Limb (tissue), 2 donors: Measurements from ENCODE around the gene SLC4A4.

Experiments used
- DNase-seq, 2 donors: peaks; one replicate each; pipeline ENCODE4 v3.0.0-alpha.2; 2016; ENCODE audit errors: extremely low spot score in 2 of 2

SLC4A4 gene

DNA sequence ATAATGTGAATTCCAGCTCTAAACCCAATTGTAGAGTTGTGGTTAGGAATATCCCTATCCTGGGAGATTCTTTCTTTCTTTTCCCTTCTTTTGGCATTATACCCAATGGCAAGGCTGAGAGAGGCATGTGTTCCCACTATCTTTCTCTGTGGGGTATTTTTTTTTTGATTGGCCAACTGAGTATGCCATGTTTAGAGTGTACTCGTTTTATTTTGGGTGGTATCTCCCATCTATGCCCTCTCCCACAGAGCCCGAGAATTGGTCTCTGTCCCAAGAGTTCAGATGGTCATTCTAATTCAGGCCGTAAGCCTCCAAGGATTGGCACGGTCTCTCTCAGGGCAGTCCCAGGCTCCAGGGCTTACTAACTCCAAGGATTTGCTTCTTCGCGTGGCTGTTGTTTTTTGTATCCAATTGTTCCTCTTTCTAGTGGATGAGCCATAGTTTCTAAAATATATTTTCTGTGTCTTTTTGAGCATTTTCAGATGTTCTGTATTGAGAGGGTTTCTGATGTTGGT is 198.8 kb downstream of the SLC4A4 start:
- DNase-seq = no peak

GRCh38 chr4:71538528-71538927 is 199.7 kb downstream of the SLC4A4 start:
- DNase-seq = no peak

DNA sequence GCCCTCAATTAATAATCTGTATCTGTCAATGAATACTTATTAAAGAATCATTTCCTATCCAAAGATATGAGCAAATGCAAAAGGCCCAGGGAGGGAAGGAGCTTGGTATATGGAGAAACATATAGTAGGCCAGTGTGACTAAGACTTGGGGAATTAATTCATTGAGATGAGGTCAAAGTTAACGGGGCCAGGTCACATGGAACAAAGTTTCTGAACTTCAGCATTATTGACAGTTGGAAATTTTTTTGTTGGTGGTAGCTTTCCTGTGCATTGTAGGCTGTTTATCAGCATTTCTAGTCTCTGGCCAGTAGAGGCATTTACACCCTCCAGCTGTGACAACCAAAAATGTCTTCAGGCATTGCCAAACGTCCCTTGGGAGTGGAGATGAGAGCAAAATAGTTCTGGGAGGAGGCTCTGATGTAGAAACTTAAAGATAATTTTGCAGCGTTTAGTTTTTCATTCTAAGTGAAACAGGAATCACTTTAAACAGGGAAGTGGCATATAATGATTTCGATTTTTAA is 202.0 kb downstream of the SLC4A4 start:
- no peak for DNase-seq

DNA sequence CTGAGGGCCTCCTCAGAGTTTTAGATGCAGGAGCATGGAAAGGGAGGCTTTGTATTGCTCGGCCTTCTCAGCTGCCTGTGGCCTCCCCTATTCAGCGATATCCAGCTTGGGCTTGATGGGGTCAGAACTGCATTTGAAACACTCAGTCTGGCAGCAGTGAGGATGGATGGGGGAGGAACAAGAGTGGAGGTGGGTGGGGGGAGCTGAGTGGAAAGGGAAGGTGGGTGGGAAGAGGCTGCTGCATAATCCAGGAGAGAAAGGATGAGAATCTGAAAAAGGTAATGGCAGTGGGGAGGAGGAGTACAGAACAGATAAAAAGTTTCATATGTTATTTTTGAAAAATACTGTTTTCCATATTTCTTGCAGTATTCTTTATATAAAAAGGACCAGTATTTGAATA is 202.7 kb downstream of the SLC4A4 start:
- no peak for DNase-seq

GRCh38 chr4:71545168-71545567 is 206.3 kb downstream of the SLC4A4 start:
- DNase-seq = no peak

- no peak for DNase-seq
Measured at GRCh38 chr4:71549516-71550160, 210.8 kb downstream of the SLC4A4 start.

- no peak for DNase-seq
Measured at GRCh38 chr4:71550220-71551165, 211.7 kb downstream of the SLC4A4 start.

DNA sequence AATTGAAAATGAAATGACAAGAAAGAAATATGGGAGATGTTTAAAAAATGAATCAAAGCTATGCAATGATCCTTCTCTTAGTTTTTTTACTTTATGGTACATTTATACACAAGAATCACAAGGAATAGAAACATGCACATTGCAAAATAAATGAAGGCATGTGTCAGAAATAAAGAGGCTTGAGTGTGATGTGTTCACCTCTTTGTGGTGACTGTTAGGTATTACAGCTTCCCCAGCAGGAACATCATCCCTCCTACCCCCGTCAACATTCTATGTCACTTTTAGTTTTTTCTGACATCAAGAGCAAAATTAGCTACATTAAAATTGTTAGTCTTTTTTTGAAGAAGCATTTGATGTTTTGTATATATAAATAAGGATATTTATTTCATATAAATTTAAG is 214.8 kb downstream of the SLC4A4 start:
- peak in 1 of 2 donors; percentile 19 for DNase-seq

DNA sequence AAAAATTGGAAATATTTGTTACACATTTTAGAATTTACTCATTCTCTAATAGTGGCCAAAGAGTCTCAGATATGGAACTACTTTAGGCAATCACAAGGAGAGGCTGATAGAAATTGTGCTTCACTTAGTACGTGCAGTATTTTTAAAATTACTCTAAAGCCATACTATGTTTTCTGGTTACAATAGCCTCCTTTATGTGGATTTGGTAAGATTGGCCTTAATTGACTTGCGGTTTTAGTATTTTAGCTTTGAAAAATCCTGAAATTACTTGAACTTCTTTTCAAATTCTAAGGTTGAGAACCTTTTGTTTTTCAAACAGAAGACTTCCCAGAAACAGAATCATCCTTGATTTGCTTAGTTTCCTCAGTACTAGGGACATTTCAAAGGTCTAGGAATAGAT is 215.2 kb downstream of the SLC4A4 start:
- no peak for DNase-seq

- DNase-seq = no peak
Measured at GRCh38 chr4:71558248-71558647, 219.4 kb downstream of the SLC4A4 start.

DNA sequence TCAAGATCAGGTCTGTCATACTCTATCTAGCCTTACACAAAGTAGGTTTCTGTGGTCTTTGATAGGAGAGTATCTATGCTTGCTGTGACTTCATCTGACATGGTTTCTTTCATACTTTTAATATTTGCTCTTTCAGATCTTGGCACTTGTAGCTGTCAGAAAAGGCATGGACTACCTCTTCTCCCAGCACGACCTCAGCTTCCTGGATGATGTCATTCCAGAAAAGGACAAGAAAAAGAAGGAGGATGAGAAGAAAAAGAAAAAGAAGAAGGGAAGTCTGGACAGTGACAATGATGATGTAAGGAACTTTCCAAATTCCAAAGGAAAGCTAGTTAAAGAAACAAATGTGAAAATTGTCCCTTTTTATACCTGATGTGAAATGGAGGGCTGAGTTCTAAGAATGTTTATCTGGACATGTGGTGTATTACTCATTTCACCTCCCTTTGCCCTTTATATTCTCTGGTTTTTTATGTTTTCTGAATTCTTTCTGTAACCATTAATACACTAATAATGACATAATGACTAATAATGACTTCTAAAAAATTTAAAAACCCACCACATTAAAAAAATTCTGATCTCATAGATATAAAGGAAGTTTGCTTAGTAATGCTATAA is 221.2 kb downstream of the SLC4A4 start:
- no peak for DNase-seq

DNA sequence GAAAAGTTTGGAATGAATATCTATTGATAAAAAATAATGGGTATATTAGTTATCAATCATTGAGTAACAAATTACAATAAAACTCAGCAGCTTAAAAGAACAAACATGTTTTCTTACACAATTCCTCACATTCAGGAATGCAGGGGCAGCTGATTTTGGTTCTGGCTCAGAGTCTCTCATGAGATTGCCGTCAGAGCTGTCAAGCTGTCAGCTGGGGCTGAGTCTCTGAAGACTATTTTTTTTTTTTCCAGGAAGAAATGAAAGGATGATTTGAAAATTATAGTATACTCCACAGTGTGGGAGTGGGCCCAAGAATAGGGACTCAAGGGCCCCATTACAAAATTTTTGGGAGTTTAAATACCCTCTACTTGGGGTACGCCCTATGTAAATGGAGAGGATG is 226.0 kb downstream of the SLC4A4 start:
- DNase-seq = no peak

DNA sequence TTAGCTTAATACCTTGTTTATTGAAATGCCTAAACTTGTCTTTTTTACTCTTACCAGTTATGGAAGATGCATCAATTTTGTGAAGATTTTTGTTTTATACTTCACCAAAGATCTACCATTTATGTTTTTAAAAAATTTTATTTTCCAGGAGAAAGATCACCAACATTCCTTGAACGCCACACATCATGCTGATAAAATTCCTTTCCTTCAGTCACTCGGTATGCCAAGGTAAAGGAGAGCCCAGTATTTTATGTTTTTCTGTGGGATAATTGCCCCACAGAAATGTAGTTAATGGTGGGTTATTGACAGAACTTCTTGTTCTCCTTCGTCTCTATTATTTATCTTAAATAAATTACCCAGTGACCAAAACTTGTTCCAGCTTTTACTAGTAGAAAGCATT is 228.0 kb downstream of the SLC4A4 start:
- DNase-seq = no peak

DNA sequence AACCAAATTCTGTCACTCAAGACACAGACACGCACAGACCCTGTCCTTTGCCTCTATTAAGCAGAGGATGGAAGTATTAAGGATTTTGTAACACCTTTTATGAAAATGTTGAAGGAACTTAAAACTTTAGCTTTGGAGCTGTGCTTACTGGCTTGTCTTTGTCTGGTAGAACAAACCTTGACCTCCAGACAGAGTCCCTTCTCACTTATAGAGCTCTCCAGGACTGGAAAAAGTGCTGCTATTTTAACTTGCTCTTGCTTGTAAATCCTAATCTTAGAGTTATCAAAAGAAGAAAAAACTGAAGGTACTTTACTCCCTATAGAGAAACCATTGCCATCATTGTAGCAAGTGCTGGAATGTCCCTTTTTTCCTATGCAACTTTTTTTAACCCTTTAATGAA is 229.3 kb downstream of the SLC4A4 start:
- no peak for DNase-seq

DNA sequence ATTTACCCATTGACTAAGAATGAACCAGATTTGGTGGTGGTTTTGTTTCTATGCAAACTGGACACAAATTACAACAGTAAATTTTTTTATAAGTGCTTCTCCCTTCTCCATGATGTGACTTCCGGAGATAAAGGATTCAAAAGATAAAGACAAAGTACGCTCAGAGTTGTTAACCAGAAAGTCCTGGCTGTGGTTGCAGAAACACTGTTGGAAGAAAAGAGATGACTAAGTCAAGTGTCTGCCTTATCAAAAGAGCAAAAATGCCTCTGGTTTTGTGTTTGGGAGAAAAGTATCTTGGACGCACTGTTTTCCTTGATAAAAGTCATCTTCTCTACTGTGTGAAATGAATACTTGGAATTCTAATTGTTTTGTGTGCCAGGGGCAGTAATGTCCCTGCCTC is 231.7 kb downstream of the SLC4A4 start:
- DNase-seq = no peak

GRCh38 chr4:71571346-71571745 is 232.5 kb downstream of the SLC4A4 start:
- no peak for DNase-seq

DNA sequence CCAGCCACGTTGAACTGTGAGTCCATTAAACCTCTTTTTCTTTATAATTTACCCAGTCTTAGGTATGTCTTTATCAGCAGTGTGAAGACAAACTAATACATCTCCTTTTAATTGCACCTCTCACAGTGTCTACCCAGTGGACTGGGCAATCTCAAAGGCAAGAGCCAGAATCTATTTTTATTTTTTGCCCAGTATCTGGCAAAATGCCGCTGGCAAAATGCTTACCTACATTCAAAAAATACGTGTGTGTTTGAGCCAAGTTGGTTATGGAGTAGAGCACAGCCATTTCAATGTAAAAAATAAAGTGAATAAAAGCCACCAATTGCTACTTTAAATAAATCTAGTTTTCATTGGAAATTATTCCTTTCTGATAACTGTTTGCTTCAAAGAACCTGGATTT is 245.2 kb downstream of the SLC4A4 start:
- DNase-seq = no peak

DNA sequence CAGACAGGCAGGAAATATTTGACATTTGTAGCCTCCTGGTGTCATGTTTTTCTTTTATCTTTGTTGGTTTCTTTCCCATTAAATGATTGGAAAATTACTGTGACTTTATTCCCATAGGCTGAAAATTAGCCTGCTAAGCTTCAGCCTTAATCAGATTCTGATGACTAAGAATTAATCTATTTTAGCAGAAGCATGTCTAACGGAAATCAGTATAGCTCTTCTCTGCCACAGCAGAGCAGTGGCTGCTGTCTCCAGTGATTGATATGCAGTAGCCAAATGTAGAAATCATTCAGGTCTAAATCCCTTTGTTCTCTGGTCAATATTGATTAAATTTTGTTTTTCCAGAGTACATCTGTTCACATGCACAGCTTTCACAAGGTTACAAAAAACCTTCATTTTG is 245.8 kb downstream of the SLC4A4 start:
- no peak for DNase-seq

GRCh38 chr4:71586087-71586763 is 247.4 kb downstream of the SLC4A4 start:
- DNase-seq = no peak

DNA sequence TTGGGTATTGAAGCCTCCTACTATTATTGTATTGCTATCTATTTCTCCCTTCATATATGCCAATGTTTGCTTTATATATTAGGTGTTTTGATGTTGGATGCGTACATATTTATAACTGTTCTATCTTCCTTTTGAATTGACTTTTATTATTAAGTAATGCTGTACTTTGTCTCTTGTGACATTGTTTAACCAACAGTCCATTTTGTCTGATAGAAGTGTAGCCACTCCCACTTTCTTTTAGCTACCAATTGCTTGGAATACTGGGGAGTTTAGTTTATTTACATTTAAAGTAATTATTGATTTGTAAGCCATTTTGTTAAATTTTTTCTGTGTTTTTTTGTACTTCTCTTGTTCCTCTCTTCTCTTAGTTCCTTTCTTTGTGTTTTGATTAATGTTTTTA is 249.2 kb downstream of the SLC4A4 start:
- DNase-seq = no peak

- DNase-seq = no peak
Measured at GRCh38 chr4:71592793-71593192, 254.0 kb downstream of the SLC4A4 start.
